Esophagus squamous epithelium (tissue), 4 donors: Measurements from ENCODE around the gene MACC1.

Experiments used
- POLR2A ChIP-seq, 4 donors: fragments of 450-650 bp; IDR thresholded peaks; one replicate each; pipeline ENCODE4 v1.6.1; 2017; ENCODE audit warnings: antibody characterized with exemption in 4 of 4, mild to moderate bottlenecking in 4 of 4, moderate library complexity in 3 of 4
- TF ChIP-seq, protein P1 (sequence below), 6 experiments: fragments of 450-650 bp in 4 of 6; fragments of 200-600 bp in 2 of 6; sonication (generic) in 2 of 6; IDR thresholded peaks; one replicate each; pipeline ENCODE4 v1.5.1; 2016 to 2019; ENCODE audit warnings: antibody characterized with exemption in 6 of 6, mild to moderate bottlenecking in 4 of 6, moderate library complexity in 4 of 6

DNA sequence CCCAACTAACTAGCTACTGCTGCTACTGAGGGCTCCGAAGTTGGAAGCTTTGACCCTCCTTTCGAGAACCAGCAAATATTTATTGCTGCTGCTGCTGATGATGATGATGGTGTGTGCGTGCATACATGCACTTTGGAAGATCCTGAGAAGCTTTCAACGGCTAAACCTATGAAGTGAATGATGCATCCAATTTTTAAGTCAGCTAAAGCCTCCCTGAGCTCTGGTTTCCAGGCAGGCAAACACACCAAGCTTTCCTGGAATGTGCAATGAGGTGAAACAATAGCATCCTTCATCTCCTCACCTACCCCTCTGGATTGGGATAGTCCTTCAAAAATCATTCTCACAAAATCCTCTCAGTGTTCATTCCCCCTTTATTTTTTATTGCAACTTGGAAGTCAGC, 13.9 kb downstream of the MACC1 start:
- TF ChIP-seq, protein P1, sequence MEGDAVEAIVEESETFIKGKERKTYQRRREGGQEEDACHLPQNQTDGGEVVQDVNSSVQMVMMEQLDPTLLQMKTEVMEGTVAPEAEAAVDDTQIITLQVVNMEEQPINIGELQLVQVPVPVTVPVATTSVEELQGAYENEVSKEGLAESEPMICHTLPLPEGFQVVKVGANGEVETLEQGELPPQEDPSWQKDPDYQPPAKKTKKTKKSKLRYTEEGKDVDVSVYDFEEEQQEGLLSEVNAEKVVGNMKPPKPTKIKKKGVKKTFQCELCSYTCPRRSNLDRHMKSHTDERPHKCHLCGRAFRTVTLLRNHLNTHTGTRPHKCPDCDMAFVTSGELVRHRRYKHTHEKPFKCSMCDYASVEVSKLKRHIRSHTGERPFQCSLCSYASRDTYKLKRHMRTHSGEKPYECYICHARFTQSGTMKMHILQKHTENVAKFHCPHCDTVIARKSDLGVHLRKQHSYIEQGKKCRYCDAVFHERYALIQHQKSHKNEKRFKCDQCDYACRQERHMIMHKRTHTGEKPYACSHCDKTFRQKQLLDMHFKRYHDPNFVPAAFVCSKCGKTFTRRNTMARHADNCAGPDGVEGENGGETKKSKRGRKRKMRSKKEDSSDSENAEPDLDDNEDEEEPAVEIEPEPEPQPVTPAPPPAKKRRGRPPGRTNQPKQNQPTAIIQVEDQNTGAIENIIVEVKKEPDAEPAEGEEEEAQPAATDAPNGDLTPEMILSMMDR (IDR thresholded peaks at IDR 0.05) = no peak
- no peak for TF ChIP-seq POLR2A (IDR thresholded peaks at IDR 0.05)
